Activated CD4-positive, alpha-beta T cell treated with anti-CD3 and anti-CD28 coated beads, Interleukin-2, amount 10 ng/mL, durations not matched to agents 24 days and 14 days (primary cell): ENCODE measurements around the gene CLTCL1. TPM values are rescaled to one million over a fixed set of nuclear protein-coding genes. Genes with fewer than 3 reads are reported as not detected.
"Not testable (repeated sequence)": the region's sequence is repeated elsewhere in the genome, so short reads cannot be mapped to it uniquely, and the experiment has no call there.

ENCODE experiments used
- DNase-seq: peaks from one replicate; pipeline ENCODE4 v3.0.0; 2022
- H3K27ac Mint-ChIP-seq: one replicate; pipeline ENCODE4 v1.8.0; 2022; ENCODE audit warnings: mild to moderate bottlenecking, mixed read lengths
- H3K27me3 Mint-ChIP-seq: one replicate; pipeline ENCODE4 v1.8.0; 2022; ENCODE audit warnings: mixed read lengths
- H3K36me3 Mint-ChIP-seq: one replicate; pipeline ENCODE4 v1.8.0; 2022; ENCODE audit warnings: low read depth, mild to moderate bottlenecking, mixed read lengths
- H3K4me1 Mint-ChIP-seq: one replicate; pipeline ENCODE4 v1.8.0; 2021; ENCODE audit warnings: mixed read lengths
- H3K4me3 Mint-ChIP-seq: one replicate; pipeline ENCODE4 v1.8.0; 2022; ENCODE audit warnings: mild to moderate bottlenecking, moderate library complexity, mixed read lengths
- H3K9me3 Mint-ChIP-seq: one replicate; pipeline ENCODE4 v1.8.0; 2021; ENCODE audit warnings: mixed read lengths
- intact Hi-C: fragments of 100-400 bp; cut with micrococcal nuclease; formaldehyde crosslinking; loops from one replicate; pipeline ENCODE4 v1.15.1; 2023
- total RNA-seq: library from RNA; stranded (reverse); gene quantifications from 2 replicates; pipeline ENCODE4 v1.2.3, GENCODE V29; 2022

CLTCL1 gene
- total RNA-seq, 1 donor from 2014 or later: 1.3 TPM

- Mint-ChIP-seq H3K27ac (no peak overlapping the region), H3K27me3 (peaks cover 20% of the 10 kb centered on the region), H3K36me3 (no peaks in the 10 kb centered on the region), H3K9me3 (no peaks in the 10 kb centered on the region), H3K4me1 (peaks cover 2% of the 10 kb centered on the region), H3K4me3 (no peak overlapping the region)
- no peak for DNase-seq
- intact Hi-C loops: no loop called here
Measured at GRCh38 chr22:19213001-19213400, 78.5 kb downstream of the CLTCL1 start.

- no peaks in the 10 kb centered on the region for H3K4me1 Mint-ChIP-seq
- no peaks in the 10 kb centered on the region for H3K36me3 Mint-ChIP-seq
- intact Hi-C loops: no loop called here
- DNase-seq: no peak
- H3K27ac Mint-ChIP-seq: no peak overlapping the region
- H3K4me3 Mint-ChIP-seq: no peak overlapping the region
- no peaks in the 10 kb centered on the region for H3K9me3 Mint-ChIP-seq
- peaks cover 20% of the 10 kb centered on the region for H3K27me3 Mint-ChIP-seq
Measured at GRCh38 chr22:19212302-19212870, 79.1 kb downstream of the CLTCL1 start.

- Mint-ChIP-seq H3K27me3 (peaks cover 20% of the 10 kb centered on the region), H3K4me1 (no peaks in the 10 kb centered on the region), H3K4me3 (no peak overlapping the region), H3K36me3 (no peaks in the 10 kb centered on the region), H3K27ac (no peak overlapping the region), H3K9me3 (no peaks in the 10 kb centered on the region)
- intact Hi-C loops: loop anchor here (2.0 kb wide), 1 partner anchor 49 kb away; no protein-coding TSS in a partner anchor
- DNase-seq: no peak
Measured at GRCh38 chr22:19210188-19210587, 81.3 kb downstream of the CLTCL1 start.

GRCh38 chr22:19208287-19208847 is 83.2 kb downstream of the CLTCL1 start:
- no peak overlapping the region for H3K27ac Mint-ChIP-seq
- intact Hi-C loops: no loop called here
- H3K27me3 Mint-ChIP-seq: peaks cover 23% of the 10 kb centered on the region
- DNase-seq: no peak
- H3K4me3 Mint-ChIP-seq: no peak overlapping the region
- no peaks in the 10 kb centered on the region for H3K36me3 Mint-ChIP-seq
- no peaks in the 10 kb centered on the region for H3K4me1 Mint-ChIP-seq
- H3K9me3 Mint-ChIP-seq: no peaks in the 10 kb centered on the region

- intact Hi-C loops: no loop called here
- no peaks in the 10 kb centered on the region for H3K9me3 Mint-ChIP-seq
- no peaks in the 10 kb centered on the region for H3K4me1 Mint-ChIP-seq
- peaks cover 23% of the 10 kb centered on the region for H3K27me3 Mint-ChIP-seq
- no peaks in the 10 kb centered on the region for H3K36me3 Mint-ChIP-seq
- DNase-seq: no peak
- H3K27ac Mint-ChIP-seq: no peak overlapping the region
- no peak overlapping the region for H3K4me3 Mint-ChIP-seq
Measured at GRCh38 chr22:19207884-19208283, 83.6 kb downstream of the CLTCL1 start.

- DNase-seq: no peak
- Mint-ChIP-seq H3K4me3 (no peak overlapping the region), H3K4me1 (no peaks in the 10 kb centered on the region), H3K9me3 (no peaks in the 10 kb centered on the region), H3K27me3 (peaks cover 20% of the 10 kb centered on the region), H3K36me3 (no peaks in the 10 kb centered on the region), H3K27ac (no peak overlapping the region)
- intact Hi-C loops: no loop called here
Measured at GRCh38 chr22:19207401-19207808, 84.1 kb downstream of the CLTCL1 start.

GRCh38 chr22:19206287-19206686 is 85.2 kb downstream of the CLTCL1 start:
- intact Hi-C loops: no loop called here

GRCh38 chr22:19204640-19205039 is 86.9 kb downstream of the CLTCL1 start:
- no peaks in the 10 kb centered on the region for H3K36me3 Mint-ChIP-seq

More at GRCh38 chr22:19206287-19206686, 85.2 kb downstream of the CLTCL1 start:
- no peaks in the 10 kb centered on the region for H3K4me1 Mint-ChIP-seq
- no peak overlapping the region for H3K27ac Mint-ChIP-seq
- H3K4me3 Mint-ChIP-seq: no peak overlapping the region
- H3K27me3 Mint-ChIP-seq: peaks cover 18% of the 10 kb centered on the region
- H3K36me3 Mint-ChIP-seq: no peaks in the 10 kb centered on the region
- no peak for DNase-seq
- no peaks in the 10 kb centered on the region for H3K9me3 Mint-ChIP-seq

GRCh38 chr22:19203834-19204233 is 87.7 kb downstream of the CLTCL1 start:
- Mint-ChIP-seq H3K36me3 (no peaks in the 10 kb centered on the region), H3K27me3 (peaks cover 10% of the 10 kb centered on the region), H3K27ac (no peak overlapping the region), H3K4me3 (no peak overlapping the region), H3K9me3 (no peaks in the 10 kb centered on the region), H3K4me1 (no peaks in the 10 kb centered on the region)
- intact Hi-C loops: no loop called here
- DNase-seq: no peak

More at GRCh38 chr22:19204640-19205039, 86.9 kb downstream of the CLTCL1 start:
- no peak for DNase-seq
- Mint-ChIP-seq H3K27me3 (peaks cover 11% of the 10 kb centered on the region), H3K4me3 (no peak overlapping the region), H3K27ac (no peak overlapping the region), H3K9me3 (no peaks in the 10 kb centered on the region), H3K4me1 (no peaks in the 10 kb centered on the region)
- intact Hi-C loops: no loop called here

- DNase-seq, H3K36me3 Mint-ChIP-seq, H3K9me3 Mint-ChIP-seq, H3K27me3 Mint-ChIP-seq, H3K27ac Mint-ChIP-seq, intact Hi-C loops, H3K4me1 Mint-ChIP-seq, H3K4me3 Mint-ChIP-seq: not testable (repeated sequence)
Measured at GRCh38 chr22:19202799-19203186, 88.7 kb downstream of the CLTCL1 start.

GRCh38 chr22:19201869-19202798 is 89.4 kb downstream of the CLTCL1 start:
- Mint-ChIP-seq H3K36me3 (no peaks in the 10 kb centered on the region), H3K27me3 (peaks cover 11% of the 10 kb centered on the region), H3K4me3 (no peak overlapping the region), H3K27ac (no peak overlapping the region), H3K4me1 (no peaks in the 10 kb centered on the region), H3K9me3 (no peaks in the 10 kb centered on the region)
- intact Hi-C loops: no loop called here
- no peak for DNase-seq

- Mint-ChIP-seq H3K4me3 (no peak overlapping the region), H3K9me3 (no peaks in the 10 kb centered on the region), H3K27ac (no peak overlapping the region), H3K36me3 (no peaks in the 10 kb centered on the region), H3K27me3 (peaks cover 11% of the 10 kb centered on the region), H3K4me1 (no peaks in the 10 kb centered on the region)
- intact Hi-C loops: no loop called here
- no peak for DNase-seq
Measured at GRCh38 chr22:19201130-19201868, 90.2 kb downstream of the CLTCL1 start.

GRCh38 chr22:19199479-19199878 is 92.0 kb downstream of the CLTCL1 start:
- intact Hi-C loops: no loop called here
- Mint-ChIP-seq H3K36me3 (no peaks in the 10 kb centered on the region), H3K4me1 (peaks cover 9% of the 10 kb centered on the region), H3K27ac (no peak overlapping the region), H3K4me3 (no peak overlapping the region), H3K9me3 (no peaks in the 10 kb centered on the region), H3K27me3 (peaks cover 11% of the 10 kb centered on the region)
- DNase-seq: no peak
